Fibroblast of lung (primary cell): ENCODE results near the gene SLC29A1.

ENCODE experiments used
- EZH2 ChIP-seq: IDR thresholded peaks from 2 replicates; pipeline ENCODE4 v1.5.1; 2012; ENCODE audit warnings: low read length, control low read depth, mild to moderate bottlenecking; ENCODE audit errors: missing control alignments
- TF ChIP-seq, protein P1 (sequence below), 2 donors: IDR thresholded peaks in 1 of 2; conservative IDR thresholded peaks in 1 of 2; 1 replicate in 1 of 2; 2 replicates in 1 of 2; pipeline ENCODE4 v1.5.1; 2011 to 2012; ENCODE audit warnings: low read length in 2 of 2, control low read depth in 1 of 2, inconsistent platforms in 1 of 2, low read depth in 1 of 2, mild to moderate bottlenecking in 1 of 2

DNA sequence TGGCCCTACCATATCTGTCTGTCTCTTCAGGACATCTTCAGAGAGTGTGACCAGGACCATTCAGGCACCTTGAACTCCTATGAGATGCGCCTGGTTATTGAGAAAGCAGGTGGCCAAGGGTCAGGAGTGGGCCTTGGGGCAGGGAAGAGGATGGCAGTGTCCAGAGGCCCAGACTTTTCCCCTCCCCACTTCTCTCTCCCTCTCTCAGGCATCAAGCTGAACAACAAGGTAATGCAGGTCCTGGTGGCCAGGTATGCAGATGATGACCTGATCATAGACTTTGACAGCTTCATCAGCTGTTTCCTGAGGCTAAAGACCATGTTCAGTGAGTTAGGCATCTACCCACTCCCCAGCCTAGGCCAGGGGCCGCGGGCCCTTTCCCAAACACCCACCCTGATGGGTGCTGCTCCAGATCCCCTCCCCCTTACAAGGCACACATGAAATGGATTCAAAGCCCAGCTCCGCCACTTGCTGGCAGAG, 40.4 kb upstream of the SLC29A1 start:
- TF ChIP-seq, protein P1, sequence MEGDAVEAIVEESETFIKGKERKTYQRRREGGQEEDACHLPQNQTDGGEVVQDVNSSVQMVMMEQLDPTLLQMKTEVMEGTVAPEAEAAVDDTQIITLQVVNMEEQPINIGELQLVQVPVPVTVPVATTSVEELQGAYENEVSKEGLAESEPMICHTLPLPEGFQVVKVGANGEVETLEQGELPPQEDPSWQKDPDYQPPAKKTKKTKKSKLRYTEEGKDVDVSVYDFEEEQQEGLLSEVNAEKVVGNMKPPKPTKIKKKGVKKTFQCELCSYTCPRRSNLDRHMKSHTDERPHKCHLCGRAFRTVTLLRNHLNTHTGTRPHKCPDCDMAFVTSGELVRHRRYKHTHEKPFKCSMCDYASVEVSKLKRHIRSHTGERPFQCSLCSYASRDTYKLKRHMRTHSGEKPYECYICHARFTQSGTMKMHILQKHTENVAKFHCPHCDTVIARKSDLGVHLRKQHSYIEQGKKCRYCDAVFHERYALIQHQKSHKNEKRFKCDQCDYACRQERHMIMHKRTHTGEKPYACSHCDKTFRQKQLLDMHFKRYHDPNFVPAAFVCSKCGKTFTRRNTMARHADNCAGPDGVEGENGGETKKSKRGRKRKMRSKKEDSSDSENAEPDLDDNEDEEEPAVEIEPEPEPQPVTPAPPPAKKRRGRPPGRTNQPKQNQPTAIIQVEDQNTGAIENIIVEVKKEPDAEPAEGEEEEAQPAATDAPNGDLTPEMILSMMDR (conservative IDR thresholded peaks at IDR 0.05 in 1 of 2, IDR thresholded peaks at IDR 0.05 in 1 of 2; ENCODE audit: low read depth in 1 of 2, low read length in 2 of 2): no peak
- TF ChIP-seq EZH2: no peak
